Measurements from ENCODE around the gene ARHGAP26.

ARHGAP26 gene

GRCh38 chr5:143234162-143234842 lies 464.1 kb downstream of the ARHGAP26 start:
- no peak for DNase-seq

GRCh38 chr5:143235423-143235822 lies 465.2 kb downstream of the ARHGAP26 start:
- no peak for DNase-seq

GRCh38 chr5:143236682-143237081 lies 466.5 kb downstream of the ARHGAP26 start:
- no peak for DNase-seq

- no peak for DNase-seq
Measured at GRCh38 chr5:143237664-143238063, 467.5 kb downstream of the ARHGAP26 start.

- no peak for DNase-seq
Measured at GRCh38 chr5:143238620-143239019, 468.4 kb downstream of the ARHGAP26 start.

- DNase-seq, result no peak
Measured at GRCh38 chr5:143239882-143240518, 469.8 kb downstream of the ARHGAP26 start.

GRCh38 chr5:143241892-143242291 lies 471.7 kb downstream of the ARHGAP26 start:
- DNase-seq, result no peak

GRCh38 chr5:143243103-143243502 lies 472.9 kb downstream of the ARHGAP26 start:
- no peak for DNase-seq

- peak; percentile 52 for DNase-seq
Measured at GRCh38 chr5:143244000-143244736, 474.0 kb downstream of the ARHGAP26 start.

GRCh38 chr5:143244990-143245389 lies 474.8 kb downstream of the ARHGAP26 start:
- no peak for DNase-seq

GRCh38 chr5:143245929-143246561 lies 475.9 kb downstream of the ARHGAP26 start:
- DNase-seq, result no peak

- no peak for DNase-seq
Measured at GRCh38 chr5:143247134-143247815, 477.1 kb downstream of the ARHGAP26 start.

GRCh38 chr5:143248391-143248790 lies 478.2 kb downstream of the ARHGAP26 start:
- DNase-seq, result no peak

GRCh38 chr5:143248822-143249579 lies 478.8 kb downstream of the ARHGAP26 start:
- DNase-seq, result no peak

- DNase-seq, result no peak
Measured at GRCh38 chr5:143249851-143250250, 479.7 kb downstream of the ARHGAP26 start.

- no peak for DNase-seq
Measured at GRCh38 chr5:143251190-143251589, 481.0 kb downstream of the ARHGAP26 start.

- no peak for DNase-seq
Measured at GRCh38 chr5:143251946-143252345, 481.8 kb downstream of the ARHGAP26 start.

- no peak for DNase-seq
Measured at GRCh38 chr5:143254819-143255218, 484.6 kb downstream of the ARHGAP26 start.

- DNase-seq, result no peak
Measured at GRCh38 chr5:143258559-143259253, 488.5 kb downstream of the ARHGAP26 start.

- no peak for DNase-seq
Measured at GRCh38 chr5:143259254-143259605, 489.1 kb downstream of the ARHGAP26 start.

GRCh38 chr5:143261748-143262392 lies 491.7 kb downstream of the ARHGAP26 start:
- no peak for DNase-seq

Measured in eye (tissue), 1 donor.